BE2C (cell line): Measurements from ENCODE around the gene PCBP2.

Experiments
- DNase-seq: peaks from one replicate; pipeline ENCODE4 v3.0.0-alpha.2; 2020
- H3K27me3 ChIP-seq: fragments of 250-450 bp; sonication (Bioruptor Pico); 2 replicates; pipeline ENCODE4 v1.5.1; 2020; ENCODE audit warnings: mild to moderate bottlenecking
- H3K36me3 ChIP-seq: fragments of 250-450 bp; sonication (Bioruptor Pico); 2 replicates; pipeline ENCODE4 v1.5.1; 2020; ENCODE audit warnings: mild to moderate bottlenecking
- H3K4me1 ChIP-seq: fragments of 250-450 bp; sonication (Bioruptor Pico); 2 replicates; pipeline ENCODE4 v1.5.1; 2020
- H3K4me3 ChIP-seq: 2 replicates; pipeline ENCODE4 v1.5.1; 2011; ENCODE audit warnings: low read depth, low read length
- H3K9me3 ChIP-seq: fragments of 250-450 bp; sonication (Bioruptor Pico); 2 replicates; pipeline ENCODE4 v1.5.1; 2020
- TF ChIP-seq, protein P1 (sequence below): IDR thresholded peaks from 2 replicates; pipeline ENCODE4 v1.5.1; 2012; ENCODE audit warnings: mild to moderate bottlenecking, low read depth, low read length

Gene PCBP2

GRCh38 chr12:53506450-53506785, 54.5 kb downstream of the PCBP2 start:
- Histone ChIP-seq H3K4me1 (peaks cover 6% of the 10 kb centered on the region), H3K4me3 (no peak overlapping the region), H3K9me3 (no peaks in the 10 kb centered on the region), H3K36me3 (peaks cover 31% of the 10 kb centered on the region), H3K27me3 (no peaks in the 10 kb centered on the region)
- no peak for DNase-seq
- TF ChIP-seq, protein P1, sequence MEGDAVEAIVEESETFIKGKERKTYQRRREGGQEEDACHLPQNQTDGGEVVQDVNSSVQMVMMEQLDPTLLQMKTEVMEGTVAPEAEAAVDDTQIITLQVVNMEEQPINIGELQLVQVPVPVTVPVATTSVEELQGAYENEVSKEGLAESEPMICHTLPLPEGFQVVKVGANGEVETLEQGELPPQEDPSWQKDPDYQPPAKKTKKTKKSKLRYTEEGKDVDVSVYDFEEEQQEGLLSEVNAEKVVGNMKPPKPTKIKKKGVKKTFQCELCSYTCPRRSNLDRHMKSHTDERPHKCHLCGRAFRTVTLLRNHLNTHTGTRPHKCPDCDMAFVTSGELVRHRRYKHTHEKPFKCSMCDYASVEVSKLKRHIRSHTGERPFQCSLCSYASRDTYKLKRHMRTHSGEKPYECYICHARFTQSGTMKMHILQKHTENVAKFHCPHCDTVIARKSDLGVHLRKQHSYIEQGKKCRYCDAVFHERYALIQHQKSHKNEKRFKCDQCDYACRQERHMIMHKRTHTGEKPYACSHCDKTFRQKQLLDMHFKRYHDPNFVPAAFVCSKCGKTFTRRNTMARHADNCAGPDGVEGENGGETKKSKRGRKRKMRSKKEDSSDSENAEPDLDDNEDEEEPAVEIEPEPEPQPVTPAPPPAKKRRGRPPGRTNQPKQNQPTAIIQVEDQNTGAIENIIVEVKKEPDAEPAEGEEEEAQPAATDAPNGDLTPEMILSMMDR, result no peak

- Histone ChIP-seq H3K4me3 (no peak within 1 kb of the TSS), H3K36me3 (peaks cover 31% of the 10 kb centered on the region), H3K27me3 (no peaks in the 10 kb centered on the region), H3K9me3 (no peaks in the 10 kb centered on the region), H3K4me1 (peaks cover 6% of the 10 kb centered on the region)
- TF ChIP-seq, protein P1, result no peak
- DNase-seq, result no peak
Measured at GRCh38 chr12:53506881-53507602, 55.1 kb downstream of the PCBP2 start, which contains the start of gene NPFF. Gene NPFF (minus strand): TSS chr12:53507484. CDS start chr12:53507474, 10 bp downstream.

DNA sequence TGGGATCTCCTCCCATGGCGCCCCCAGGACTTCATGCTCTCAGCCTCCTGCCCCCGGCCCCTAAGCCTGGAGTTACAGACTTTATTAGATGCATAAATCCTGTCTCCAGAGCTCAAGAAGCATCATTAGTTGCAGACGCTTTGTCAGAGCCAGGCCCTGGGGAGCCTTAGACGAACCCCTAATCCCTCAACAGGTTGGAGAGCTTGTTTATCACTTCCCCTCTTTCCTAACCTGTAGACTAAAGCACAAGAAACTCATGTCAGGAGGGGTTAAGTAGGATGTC, 55.6 kb downstream of the PCBP2 start:
- Histone ChIP-seq H3K9me3 (no peaks in the 10 kb centered on the region), H3K27me3 (no peaks in the 10 kb centered on the region), H3K4me3 (no peak overlapping the region), H3K36me3 (peaks cover 31% of the 10 kb centered on the region), H3K4me1 (peaks cover 6% of the 10 kb centered on the region)
- no peak for DNase-seq
- TF ChIP-seq, protein P1, result no peak

DNA sequence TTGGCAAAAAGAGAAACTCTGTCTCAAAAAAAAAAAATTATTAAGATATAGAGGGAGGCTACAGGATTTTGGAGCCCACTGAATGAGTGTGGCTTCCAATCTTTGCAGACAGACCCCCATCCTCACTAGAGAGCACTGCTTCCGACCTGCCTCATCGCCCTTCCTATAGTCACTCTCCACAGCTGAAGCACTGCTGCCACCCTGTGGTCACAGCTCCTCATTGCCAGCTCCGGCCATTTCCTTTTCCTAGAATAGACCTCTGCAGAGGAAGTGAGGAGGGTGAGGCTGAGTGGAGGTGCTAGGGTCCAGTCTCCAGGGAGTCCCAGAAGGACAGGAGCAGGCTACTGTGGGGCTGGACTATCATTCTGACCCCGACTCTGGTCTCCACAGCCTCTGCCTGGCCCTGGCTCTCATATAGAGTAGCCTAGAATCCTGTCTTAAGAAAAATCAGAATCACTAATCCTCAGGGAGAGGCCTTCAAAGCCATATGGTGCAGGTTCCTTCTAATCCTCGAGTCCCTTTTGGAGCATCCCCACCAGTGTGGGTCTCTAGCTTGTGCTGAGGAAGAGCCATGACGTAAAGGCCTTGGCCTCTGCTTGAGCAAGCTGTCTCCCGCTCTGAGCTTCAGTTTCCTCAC, 56.8 kb downstream of the PCBP2 start:
- DNase-seq, result peak; percentile 88
- Histone ChIP-seq H3K9me3 (no peaks in the 10 kb centered on the region), H3K4me3 (no peak overlapping the region), H3K4me1 (no peaks in the 10 kb centered on the region; the same call in 1 of the 2 replicates), H3K36me3 (peaks cover 29% of the 10 kb centered on the region), H3K27me3 (no peaks in the 10 kb centered on the region)
- TF ChIP-seq, protein P1, result peak; percentile 98

DNA sequence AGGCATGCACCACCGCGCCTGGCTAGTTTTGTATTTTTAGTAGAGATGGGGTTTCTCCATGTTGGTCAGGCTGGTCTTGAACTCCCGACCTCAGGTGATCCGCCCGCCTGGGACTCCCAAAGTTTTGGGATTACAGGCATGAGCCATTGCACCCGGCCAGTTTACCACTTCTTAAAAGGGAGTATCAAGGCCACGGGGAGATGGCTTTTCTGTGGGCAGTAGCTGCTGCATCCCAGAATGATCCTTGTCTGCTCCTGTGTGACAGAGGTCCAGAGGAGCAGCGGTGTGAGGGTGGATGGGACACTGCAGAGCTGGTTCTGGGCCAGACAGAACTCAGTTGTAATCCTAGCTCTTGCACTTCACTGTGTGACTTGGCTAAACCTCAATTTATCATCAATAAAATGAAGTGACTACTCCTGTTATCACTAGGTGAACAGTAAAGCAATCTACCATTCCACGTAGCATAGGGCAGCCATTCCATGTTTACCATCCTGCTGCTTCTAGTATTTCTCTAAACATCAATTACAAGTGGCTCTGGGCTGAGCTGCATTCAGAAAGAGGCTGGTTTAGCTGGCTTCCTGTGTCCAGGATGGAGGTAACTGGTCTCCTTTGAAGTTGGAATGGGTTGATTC, 58.4 kb downstream of the PCBP2 start:
- no peaks in the 10 kb centered on the region for H3K9me3 ChIP-seq
- no peaks in the 10 kb centered on the region; the same call in 1 of the 2 replicates for H3K4me1 ChIP-seq
- no peak for DNase-seq
- H3K4me3 ChIP-seq, result no peak overlapping the region
- TF ChIP-seq, protein P1, result no peak
- peaks cover 23% of the 10 kb centered on the region for H3K36me3 ChIP-seq
- H3K27me3 ChIP-seq, result no peaks in the 10 kb centered on the region
